Esophagus muscularis mucosa (tissue), 3 donors: ENCODE results near the gene GUCY1B1.

ENCODE experiments used
- EP300 ChIP-seq: sonication (generic); formaldehyde crosslinking; IDR thresholded peaks from one replicate; pipeline ENCODE4 v1.6.1; 2017; ENCODE audit warnings: antibody characterized with exemption
- POLR2A ChIP-seq: fragments of 450-650 bp; IDR thresholded peaks from one replicate; pipeline ENCODE4 v1.6.1; 2017; ENCODE audit warnings: antibody characterized with exemption, moderate library complexity, mild to moderate bottlenecking, low read depth
- POLR2AphosphoS5 ChIP-seq, 2 donors: sonication (generic); formaldehyde crosslinking; IDR thresholded peaks; one replicate each; pipeline ENCODE4 v1.6.1; 2017; ENCODE audit warnings: antibody characterized with exemption in 2 of 2

GRCh38 chr4:155766622-155767021 lies 7.8 kb downstream of the GUCY1B1 start:
- TF ChIP-seq EP300 (no peak), POLR2AphosphoS5 (IDR thresholded peaks at IDR 0.05) (no peak), POLR2A (no peak)
